ENCODE measurements around the gene GMPR. TPM values are rescaled to one million over a fixed set of nuclear protein-coding genes. Genes with fewer than 3 reads are reported as not detected.
A peak's percentile ranks its signal among the peaks of the same experiment; 100 is the strongest.

GMPR gene
- total RNA-seq, 1 experiment from 2014 or later: 1.4 TPM

- BruUV-seq (replicated peaks): no TSS peak
- Mint-ChIP-seq H3K27me3 (ENCODE audit: unreplicated experiment) (no peaks in the 10 kb centered on the region), H3K36me3 (ENCODE audit: insufficient read depth, unreplicated experiment) (no peaks in the 10 kb centered on the region), H3K27ac (ENCODE audit: unreplicated experiment) (no peak overlapping the region), H3K4me3 (ENCODE audit: low read depth, unreplicated experiment) (no peak overlapping the region), H3K9me3 (ENCODE audit: low read depth, unreplicated experiment) (no peaks in the 10 kb centered on the region), H3K4me1 (ENCODE audit: low read depth, unreplicated experiment) (peaks cover 15% of the 10 kb centered on the region)
- no peak for TF ChIP-seq CTCF (IDR thresholded peaks at IDR 0.05; ENCODE audit: unreplicated experiment)
- no peak for DNase-seq
- CTCF ChIA-PET: no interaction called here
- intact Hi-C loops (cut with micrococcal nuclease; ENCODE audit: unreplicated experiment): no loop called here
Observed at GRCh38 chr6:16274483-16274882, 36.1 kb downstream of the GMPR start.

GRCh38 chr6:16274885-16275589 is 36.6 kb downstream of the GMPR start:
- intact Hi-C loops (cut with micrococcal nuclease; ENCODE audit: unreplicated experiment): no loop called here
- H3K27me3 Mint-ChIP-seq (ENCODE audit: unreplicated experiment): no peaks in the 10 kb centered on the region
- no peak overlapping the region for H3K4me3 Mint-ChIP-seq (ENCODE audit: low read depth, unreplicated experiment)
- peaks cover 15% of the 10 kb centered on the region for H3K4me1 Mint-ChIP-seq (ENCODE audit: low read depth, unreplicated experiment)
- no peak overlapping the region for H3K27ac Mint-ChIP-seq (ENCODE audit: unreplicated experiment)
- no peaks in the 10 kb centered on the region for H3K36me3 Mint-ChIP-seq (ENCODE audit: insufficient read depth, unreplicated experiment)
- CTCF ChIA-PET: no interaction called here
- H3K9me3 Mint-ChIP-seq (ENCODE audit: low read depth, unreplicated experiment): no peaks in the 10 kb centered on the region
- no peak for TF ChIP-seq CTCF (IDR thresholded peaks at IDR 0.05; ENCODE audit: unreplicated experiment)
- DNase-seq: no peak
- BruUV-seq (replicated peaks): no TSS peak

GRCh38 chr6:16277101-16277981 is 39.0 kb downstream of the GMPR start:
- H3K27ac Mint-ChIP-seq (ENCODE audit: unreplicated experiment): peak overlapping the region; percentile 19
- peak; percentile 36 for TF ChIP-seq CTCF (IDR thresholded peaks at IDR 0.05; ENCODE audit: unreplicated experiment)
- peak overlapping the region; percentile 29 for H3K4me3 Mint-ChIP-seq (ENCODE audit: low read depth, unreplicated experiment)
- BruUV-seq (replicated peaks): no TSS peak
- intact Hi-C loops (cut with micrococcal nuclease; ENCODE audit: unreplicated experiment): no loop called here
- H3K9me3 Mint-ChIP-seq (ENCODE audit: low read depth, unreplicated experiment): no peaks in the 10 kb centered on the region
- no peaks in the 10 kb centered on the region for H3K27me3 Mint-ChIP-seq (ENCODE audit: unreplicated experiment)
- DNase-seq: peak; percentile 81
- CTCF ChIA-PET: interaction anchor here (1.0 kb wide), 1 partner anchor 11 kb away, joined by 3 read pairs; no protein-coding TSS in a partner anchor
- H3K36me3 Mint-ChIP-seq (ENCODE audit: insufficient read depth, unreplicated experiment): no peaks in the 10 kb centered on the region
- peaks cover 15% of the 10 kb centered on the region for H3K4me1 Mint-ChIP-seq (ENCODE audit: low read depth, unreplicated experiment)

- intact Hi-C loops (cut with micrococcal nuclease; ENCODE audit: unreplicated experiment): no loop called here
- no peak for TF ChIP-seq CTCF (IDR thresholded peaks at IDR 0.05; ENCODE audit: unreplicated experiment)
- H3K36me3 Mint-ChIP-seq (ENCODE audit: insufficient read depth, unreplicated experiment): no peaks in the 10 kb centered on the region
- no peaks in the 10 kb centered on the region for H3K9me3 Mint-ChIP-seq (ENCODE audit: low read depth, unreplicated experiment)
- no peaks in the 10 kb centered on the region for H3K27me3 Mint-ChIP-seq (ENCODE audit: unreplicated experiment)
- peak; percentile 1 for DNase-seq
- H3K4me1 Mint-ChIP-seq (ENCODE audit: low read depth, unreplicated experiment): peaks cover 15% of the 10 kb centered on the region
- CTCF ChIA-PET: interaction anchor here (0.6 to 1.0 kb wide), 2 partner anchors 11 to 39 kb away, joined by 3 to 10 read pairs; no protein-coding TSS in a partner anchor
- BruUV-seq (replicated peaks): no TSS peak
- peak overlapping the region; percentile 19 for H3K27ac Mint-ChIP-seq (ENCODE audit: unreplicated experiment)
- H3K4me3 Mint-ChIP-seq (ENCODE audit: low read depth, unreplicated experiment): peak overlapping the region; percentile 29
Observed at GRCh38 chr6:16278048-16278724, 39.8 kb downstream of the GMPR start.

All from Calu3 (cell line).